SK-N-SH (cell line): ENCODE data around the gene SPON2. TPM values are rescaled to one million over a fixed set of nuclear protein-coding genes. Genes with fewer than 3 reads are reported as not detected.

Experiments used
- CTCF ChIA-PET: fragments of 300-600, 350-600 bp; formaldehyde crosslinking; extraction: SDS; loops from one replicate; lab custom pipeline; 2021; lab: Yijun Ruan, JAX
- POLR2A ChIA-PET: fragments of 350-600 bp; sonication (Branson Sonifier 250); formaldehyde crosslinking; extraction: SDS; loops from one replicate; lab custom pipeline; 2020; ENCODE audit warnings: antibody characterized with exemption, inconsistent platforms; lab: Yijun Ruan, JAX
- DNase-seq: peaks from one replicate; pipeline ENCODE4 v3.0.0; 2012
- H2AFZ ChIP-seq: fragments of 200-600 bp; sonication (generic); 2 replicates; pipeline ENCODE4 v1.8.1; 2016; ENCODE audit warnings: antibody characterized with exemption, mild to moderate bottlenecking, low read depth
- H3F3A ChIP-seq: fragments of 200-600 bp; sonication (generic); replicated peaks from 2 replicates; pipeline ENCODE3; 2016; ENCODE audit warnings: antibody characterized with exemption, mild to moderate bottlenecking; ENCODE audit not compliant: insufficient read depth
- H3K27ac ChIP-seq, 2 experiments: fragments of 200-500 bp in 1 of 2; fragments of 200-600 bp in 1 of 2; sonication (Bioruptor generic) in 1 of 2; sonication (generic), shearing (Covaris generic) in 1 of 2; 2 replicates each; pipeline versions ENCODE4 v1.5.1 to v1.6.1; 2014 to 2016; ENCODE audit warnings: low read depth in 2 of 2, inconsistent platforms in 1 of 2, low read length in 1 of 2, mild to moderate bottlenecking in 1 of 2, mixed read lengths in 1 of 2
- H3K27me3 ChIP-seq: fragments of 200-600 bp; sonication (generic), shearing (Covaris generic); 2 replicates; pipeline ENCODE4 v1.6.1; 2016; ENCODE audit warnings: mixed run types; ENCODE audit not compliant: insufficient read depth
- H3K36me3 ChIP-seq, 2 experiments: fragments of 200-500 bp in 1 of 2; fragments of 200-600 bp in 1 of 2; sonication (Bioruptor generic) in 1 of 2; sonication (generic) in 1 of 2; replicated peaks in 1 of 2; 2 replicates each; pipeline versions ENCODE3 to v1.5.1; 2014 to 2016; ENCODE audit warnings: low read length in 1 of 2, mild to moderate bottlenecking in 1 of 2; ENCODE audit not compliant: insufficient read depth in 2 of 2, control insufficient read depth in 1 of 2
- H3K4me1 ChIP-seq, 2 experiments: fragments of 200-500 bp in 1 of 2; fragments of 200-600 bp in 1 of 2; sonication (Bioruptor generic) in 1 of 2; sonication (generic), shearing (Covaris generic) in 1 of 2; 2 replicates each; pipeline versions ENCODE4 v1.5.1 to v1.6.1; 2014 to 2016; ENCODE audit warnings: low read depth in 1 of 2, low read length in 1 of 2, mixed run types in 1 of 2; ENCODE audit not compliant: insufficient read depth in 2 of 2, control insufficient read depth in 1 of 2
- H3K4me2 ChIP-seq: fragments of 200-600 bp; sonication (generic), shearing (Covaris generic); 2 replicates; pipeline ENCODE4 v1.6.1; 2017; ENCODE audit warnings: mixed run types
- H3K4me3 ChIP-seq, 2 experiments: fragments of 200-500 bp in 1 of 2; fragments of 200-600 bp in 1 of 2; sonication (Bioruptor generic) in 1 of 2; sonication (generic), shearing (Covaris generic) in 1 of 2; 2 replicates each; pipeline versions ENCODE4 v1.5.1 to v1.8.1; 2014 to 2016; ENCODE audit warnings: low read depth in 2 of 2, inconsistent platforms in 1 of 2, low read length in 1 of 2, mild to moderate bottlenecking in 1 of 2, mixed read lengths in 1 of 2, moderate library complexity in 1 of 2
- H3K79me2 ChIP-seq: fragments of 200-600 bp; sonication (generic); 2 replicates; pipeline ENCODE4 v1.8.1; 2017; ENCODE audit warnings: mild to moderate bottlenecking; ENCODE audit not compliant: insufficient read depth
- H3K9ac ChIP-seq: fragments of 200-600 bp; sonication (generic); 2 replicates; pipeline ENCODE4 v1.6.1; 2017; ENCODE audit warnings: mixed run types
- H3K9me2 ChIP-seq: fragments of 200-600 bp; sonication (generic); 2 replicates; pipeline ENCODE4 v1.6.1; 2017; ENCODE audit warnings: mixed run types
- H3K9me3 ChIP-seq: fragments of 200-600 bp; sonication (generic); 2 replicates; pipeline ENCODE4 v1.6.1; 2017; ENCODE audit warnings: mixed run types, mild to moderate bottlenecking, moderate library complexity
- H4K20me1 ChIP-seq: fragments of 200-600 bp; sonication (generic); 2 replicates; pipeline ENCODE4 v1.6.1; 2017; ENCODE audit warnings: mild to moderate bottlenecking, mixed run types; ENCODE audit not compliant: insufficient read depth
- CHD2 ChIP-seq: fragments of 150-350 bp; IDR thresholded peaks from 2 replicates; pipeline ENCODE4 v1.6.1; 2018; ENCODE audit warnings: low read length; ENCODE audit not compliant: partially characterized antibody
- EP300 ChIP-seq, 2 experiments: IDR thresholded peaks; 2 replicates each; pipeline versions ENCODE4 v1.4.0 to v1.6.1; 2012; ENCODE audit warnings: borderline replicate concordance in 1 of 2, low read depth in 1 of 2, low read length in 1 of 2
- EZH2phosphoT487 ChIP-seq: fragments of 200-600 bp; sonication (generic); IDR thresholded peaks from 2 replicates; pipeline ENCODE4 v1.6.1; 2017; ENCODE audit warnings: low read depth, mixed run types, mild to moderate bottlenecking, antibody characterized with exemption, moderate library complexity, borderline replicate concordance
- FOSL2 ChIP-seq: IDR thresholded peaks from 2 replicates; pipeline ENCODE4 v1.4.0; 2012; ENCODE audit warnings: low read depth, mild to moderate bottlenecking, moderate library complexity, borderline replicate concordance
- FOXJ3 ChIP-seq: sonication (generic); formaldehyde crosslinking; IDR thresholded peaks from 2 replicates; pipeline ENCODE4 v1.5.1; 2020; ENCODE audit warnings: mild to moderate bottlenecking, missing genetic modification reagents
- FOXM1 ChIP-seq: IDR thresholded peaks from 2 replicates; pipeline ENCODE4 v1.4.0; 2012; ENCODE audit warnings: low read depth, mild to moderate bottlenecking
- GATA2 ChIP-seq: sonication (generic); formaldehyde crosslinking; IDR thresholded peaks from 2 replicates; pipeline ENCODE4 v1.5.0; 2020; ENCODE audit warnings: mild to moderate bottlenecking, missing genetic modification reagents
- JUND ChIP-seq: IDR thresholded peaks from 2 replicates; pipeline ENCODE4 v1.4.0; 2012
- MEF2A ChIP-seq: IDR thresholded peaks from 2 replicates; pipeline ENCODE4 v1.4.0; 2012; ENCODE audit warnings: low read depth, borderline replicate concordance
- NFIC ChIP-seq: IDR thresholded peaks from 2 replicates; pipeline ENCODE4 v1.4.0; 2012; ENCODE audit warnings: borderline replicate concordance
- NRF1 ChIP-seq: IDR thresholded peaks from 2 replicates; pipeline ENCODE4 v1.6.1; 2012; ENCODE audit warnings: low read depth, mild to moderate bottlenecking, low read length
- POLR2AphosphoS5 ChIP-seq: IDR thresholded peaks from 2 replicates; pipeline ENCODE4 v1.6.1; 2012; ENCODE audit warnings: low read depth, low read length
- RAD21 ChIP-seq: IDR thresholded peaks from 2 replicates; pipeline ENCODE4 v1.6.1; 2012; ENCODE audit warnings: mild to moderate bottlenecking, low read length
- RCOR1 ChIP-seq: fragments of 150-350 bp; IDR thresholded peaks from 2 replicates; pipeline ENCODE4 v1.6.1; 2017; ENCODE audit warnings: antibody characterized with exemption, low read length
- RFX5 ChIP-seq: IDR thresholded peaks from 2 replicates; pipeline ENCODE4 v1.6.1; 2012; ENCODE audit warnings: mild to moderate bottlenecking, improper control_type of control experiment, low read length
- RXRA ChIP-seq: IDR thresholded peaks from 2 replicates; pipeline ENCODE4 v1.4.0; 2012; ENCODE audit warnings: low read depth, mild to moderate bottlenecking, borderline replicate concordance
- SIN3A ChIP-seq: IDR thresholded peaks from 2 replicates; pipeline ENCODE4 v1.6.1; 2012; ENCODE audit warnings: low read depth, mild to moderate bottlenecking, low read length, moderate library complexity, borderline replicate concordance
- SMC3 ChIP-seq: IDR thresholded peaks from 2 replicates; pipeline ENCODE4 v1.6.1; 2012; ENCODE audit warnings: low read depth, low read length, improper control_type of control experiment
- TAF1 ChIP-seq: IDR thresholded peaks from 2 replicates; pipeline ENCODE4 v1.6.1; 2012; ENCODE audit warnings: low read depth, mild to moderate bottlenecking, low read length, moderate library complexity, borderline replicate concordance
- TCF12 ChIP-seq: IDR thresholded peaks from 2 replicates; pipeline ENCODE4 v1.4.0; 2012
- TEAD4 ChIP-seq: IDR thresholded peaks from 2 replicates; pipeline ENCODE4 v1.4.0; 2012; ENCODE audit warnings: mild to moderate bottlenecking, borderline replicate concordance; ENCODE audit not compliant: insufficient read depth
- YY1 ChIP-seq: IDR thresholded peaks from 2 replicates; pipeline ENCODE4 v1.4.0; 2012; ENCODE audit warnings: low read depth, mild to moderate bottlenecking
- WGBS: methylation state at CpG from one replicate; pipeline ENCODE4 v1.1.6; 2017; ENCODE audit warnings: low lambda C conversion rate; 5-methylcytosine and 5-hydroxymethylcytosine counted together
- polyA plus RNA-seq, 3 experiments: library from polyadenylated mRNA; depleted of rRNA; stranded (reverse); fragments of >200 nt; gene quantifications; 2 replicates each; pipeline ENCODE4 v1.2.3, GENCODE V29; 2012
- TF ChIP-seq, protein P1 (sequence below): IDR thresholded peaks from 2 replicates; pipeline ENCODE4 v1.4.0; 2012; ENCODE audit warnings: low read depth, borderline replicate concordance
- TF ChIP-seq, protein P2 (sequence below): IDR thresholded peaks from 2 replicates; pipeline ENCODE4; 2012
- TF ChIP-seq, protein P3 (sequence below): IDR thresholded peaks from 2 replicates; pipeline ENCODE4 v1.4.0; 2012; ENCODE audit warnings: low read depth

SPON2 gene
- polyA plus RNA-seq, 1 of the 3 experiments (the other 2 are of a cell fraction), result 11.4 TPM

DNA sequence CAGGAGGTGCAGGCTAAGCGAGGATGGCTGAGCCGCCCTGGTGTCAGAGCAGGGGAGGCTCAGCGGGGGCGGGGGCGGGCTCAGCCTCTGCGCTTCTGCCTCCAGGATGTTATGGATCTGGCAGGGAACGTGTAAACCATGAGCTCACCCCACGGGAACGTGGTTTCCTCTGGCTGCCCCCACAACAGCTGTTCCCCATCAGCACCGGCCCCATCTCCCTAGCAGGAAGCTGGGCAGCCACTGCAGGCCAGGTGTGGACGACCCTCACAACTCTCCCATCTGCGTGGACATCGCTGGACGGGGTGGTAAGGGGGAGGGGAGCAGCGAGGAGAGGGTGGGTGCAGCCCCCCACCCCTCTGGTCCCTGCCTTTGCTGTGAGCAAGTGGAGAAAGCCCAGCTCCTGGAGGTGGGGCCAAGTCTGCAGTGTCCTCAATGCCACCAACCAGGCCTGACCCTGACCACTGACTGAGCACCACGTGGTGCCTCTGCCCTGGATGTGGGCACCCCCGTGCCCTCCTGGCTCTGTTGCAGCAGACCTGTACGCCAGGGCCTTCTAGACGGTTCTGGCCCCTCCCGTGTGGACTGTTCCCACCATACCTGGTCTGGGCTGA is 28.1 kb upstream of the SPON2 start:
- no peak overlapping the region for H3K27ac ChIP-seq

DNA sequence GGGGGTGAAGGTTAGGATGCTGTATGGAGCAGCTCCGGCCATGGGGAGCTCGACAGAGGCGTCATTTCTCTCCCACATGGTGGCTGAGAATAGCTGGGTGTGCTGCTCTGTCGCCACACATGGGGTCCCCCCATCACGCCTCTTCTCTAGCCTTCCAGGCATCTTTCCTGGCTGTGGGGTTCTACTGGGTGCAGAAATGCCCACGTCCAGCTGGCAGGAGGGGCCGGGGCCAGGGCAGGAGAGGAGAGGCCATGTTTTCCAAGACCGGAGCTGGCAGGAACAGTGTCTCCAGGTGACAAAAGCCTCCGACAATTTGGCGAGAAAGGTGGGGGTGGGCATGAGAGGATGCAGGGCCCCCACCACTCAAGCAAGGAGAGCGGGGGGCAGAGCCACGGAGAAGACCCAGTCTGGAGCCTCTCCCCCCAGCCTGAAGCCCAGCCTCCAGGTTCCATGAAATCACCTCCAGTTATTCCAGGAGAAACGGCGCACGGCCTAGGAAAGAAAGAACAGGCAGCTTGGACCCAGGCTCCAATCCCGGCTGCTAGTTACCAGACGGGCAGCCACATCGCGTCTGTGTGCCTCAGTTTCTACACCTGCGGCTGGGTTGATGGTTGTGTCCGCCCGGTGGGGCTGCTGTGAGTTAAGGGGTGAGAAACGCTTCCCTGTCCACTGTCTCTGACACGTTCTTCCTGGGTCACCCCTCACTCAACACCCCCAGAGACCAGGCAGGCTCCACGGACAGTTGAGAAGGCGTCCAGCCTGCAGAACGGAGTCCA is 27.4 kb upstream of the SPON2 start:
- 90% methylated on average over 19 of the region's 27 CpGs for WGBS
- Histone ChIP-seq H3K79me2 (no peaks in the 10 kb centered on the region), H3K4me2 (peak overlapping the region; percentile 33; the same call in 1 of the 2 replicates), H3K27me3 (no peaks in the 10 kb centered on the region), H4K20me1 (no peaks in the 10 kb centered on the region), H3K27ac (no peak overlapping the region), H3K9me2 (no peaks in the 10 kb centered on the region), H2AFZ (no peak overlapping the region), H3K9ac (no peak overlapping the region), H3K4me3 (no peak overlapping the region), H3K36me3 (no peaks in the 10 kb centered on the region), H3K4me1 (peaks cover 8 to 20% of the 10 kb centered on the region in 2 experiments; a peak in 2 of 4 replicates), H3K9me3 (no peaks in the 10 kb centered on the region), H3F3A (peaks cover 9% of the 10 kb centered on the region)
- CTCF ChIA-PET, result interaction anchor here (0.7 kb wide), 1 partner anchor 33 kb away, joined by 3 read pairs; no protein-coding TSS in a partner anchor
- DNase-seq, result peak; percentile 23
- POLR2A ChIA-PET, result interaction anchor here (1.6 kb wide), 1 partner anchor 9 kb away, joined by 5 read pairs; no protein-coding TSS in a partner anchor
- TF ChIP-seq, protein P1, sequence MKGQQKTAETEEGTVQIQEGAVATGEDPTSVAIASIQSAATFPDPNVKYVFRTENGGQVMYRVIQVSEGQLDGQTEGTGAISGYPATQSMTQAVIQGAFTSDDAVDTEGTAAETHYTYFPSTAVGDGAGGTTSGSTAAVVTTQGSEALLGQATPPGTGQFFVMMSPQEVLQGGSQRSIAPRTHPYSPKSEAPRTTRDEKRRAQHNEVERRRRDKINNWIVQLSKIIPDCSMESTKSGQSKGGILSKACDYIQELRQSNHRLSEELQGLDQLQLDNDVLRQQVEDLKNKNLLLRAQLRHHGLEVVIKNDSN, result no peak
- TF ChIP-seq JUND, result no peak
- no peak for TF ChIP-seq CHD2
- TF ChIP-seq, protein P2, sequence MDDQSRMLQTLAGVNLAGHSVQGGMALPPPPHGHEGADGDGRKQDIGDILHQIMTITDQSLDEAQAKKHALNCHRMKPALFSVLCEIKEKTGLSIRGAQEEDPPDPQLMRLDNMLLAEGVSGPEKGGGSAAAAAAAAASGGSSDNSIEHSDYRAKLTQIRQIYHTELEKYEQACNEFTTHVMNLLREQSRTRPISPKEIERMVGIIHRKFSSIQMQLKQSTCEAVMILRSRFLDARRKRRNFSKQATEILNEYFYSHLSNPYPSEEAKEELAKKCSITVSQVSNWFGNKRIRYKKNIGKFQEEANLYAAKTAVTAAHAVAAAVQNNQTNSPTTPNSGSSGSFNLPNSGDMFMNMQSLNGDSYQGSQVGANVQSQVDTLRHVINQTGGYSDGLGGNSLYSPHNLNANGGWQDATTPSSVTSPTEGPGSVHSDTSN, result no peak
- no peak for TF ChIP-seq FOXM1
- no peak for TF ChIP-seq SMC3
- TF ChIP-seq RCOR1, result no peak
- no peak for TF ChIP-seq TCF12
- no peak for TF ChIP-seq EP300 (IDR thresholded peaks at IDR 0.05; ENCODE audit: borderline replicate concordance in 1 of 2, low read depth in 1 of 2, low read length in 1 of 2)
- TF ChIP-seq, protein P3, sequence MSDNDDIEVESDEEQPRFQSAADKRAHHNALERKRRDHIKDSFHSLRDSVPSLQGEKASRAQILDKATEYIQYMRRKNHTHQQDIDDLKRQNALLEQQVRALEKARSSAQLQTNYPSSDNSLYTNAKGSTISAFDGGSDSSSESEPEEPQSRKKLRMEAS, result no peak
- no peak for TF ChIP-seq YY1
- no peak for TF ChIP-seq SIN3A

More for the DNA sequence above, 28.1 kb upstream of the SPON2 start:
- Histone ChIP-seq H3K4me2 (peak overlapping the region; percentile 33; the same call in 1 of the 2 replicates), H3K9me3 (no peaks in the 10 kb centered on the region), H3K79me2 (no peaks in the 10 kb centered on the region), H3K4me1 (peaks cover 8 to 28% of the 10 kb centered on the region in 2 experiments; a peak in 2 of 4 replicates), H3K27me3 (no peaks in the 10 kb centered on the region), H3K4me3 (no peak overlapping the region), H4K20me1 (no peaks in the 10 kb centered on the region), H2AFZ (no peak overlapping the region), H3K36me3 (no peaks in the 10 kb centered on the region), H3F3A (peaks cover 9% of the 10 kb centered on the region), H3K9me2 (no peaks in the 10 kb centered on the region), H3K9ac (no peak overlapping the region)
- TF ChIP-seq FOXJ3, result no peak
- no peak for TF ChIP-seq RAD21
- no peak for TF ChIP-seq YY1
- TF ChIP-seq, protein P3, result peak; percentile 55; the same call in 1 of the 2 replicates
- peak; percentile 48; the same call in 1 of the 2 replicates for TF ChIP-seq JUND
- TF ChIP-seq, protein P2, result peak; percentile 65; the same call in 1 of the 2 replicates
- TF ChIP-seq POLR2AphosphoS5, result no peak
- no peak for TF ChIP-seq TEAD4
- no peak for TF ChIP-seq SMC3
- peak; percentile 59 for TF ChIP-seq NFIC
- TF ChIP-seq NRF1, result no peak
- TF ChIP-seq MEF2A, result no peak
- peak; percentile 26; the same call in 1 of the 2 replicates for TF ChIP-seq FOSL2
- no peak for TF ChIP-seq GATA2
- TF ChIP-seq RXRA, result no peak
- TF ChIP-seq TCF12, result peak; percentile 95
- no peak for TF ChIP-seq RFX5
- no peak for TF ChIP-seq EZH2phosphoT487
- peak in 1 of 2 experiments; percentile 18; a peak in 1 of 4 replicates for TF ChIP-seq EP300 (IDR thresholded peaks at IDR 0.05; ENCODE audit: borderline replicate concordance in 1 of 2, low read depth in 1 of 2, low read length in 1 of 2)
- TF ChIP-seq TAF1, result no peak
- ChIA-PET POLR2A (interaction anchor here (1.6 kb wide), 1 partner anchor 9 kb away, joined by 5 read pairs; no protein-coding TSS in a partner anchor), CTCF (interaction anchor here (0.7 kb wide), 1 partner anchor 34 kb away, joined by 3 read pairs; no protein-coding TSS in a partner anchor)
- peak; percentile 61 for DNase-seq
- WGBS, result 24% methylated on average over 5 of the region's 20 CpGs
